ENCODE data around the gene ESF1. TPM values are rescaled to one million over a fixed set of nuclear protein-coding genes. Genes with fewer than 3 reads are reported as not detected.

The ESF1 gene
- total and polyA plus RNA-seq, 10 of the 15 experiments (the other 5 are each of a cell fraction or from before 2014, with no cell fraction given): 9.2 to 36.2 (median 18.4) TPM

GRCh38 chr20:13794667-13795066, 9.9 kb upstream of the ESF1 start:
- H4K20me1 ChIP-seq (ENCODE audit: control insufficient read depth, insufficient read depth): no peaks in the 10 kb centered on the region
- WGBS (ENCODE audit: insufficient coverage, insufficient replicate concordance, low lambda C conversion rate, missing lambda C conversion rate): 97% methylated on average over 6 of the region's 6 CpGs
- no peaks in the 10 kb centered on the region for H3K27me3 ChIP-seq (replicated peaks in 1 of 2; ENCODE audit: control insufficient read depth in 2 of 2, insufficient read depth in 2 of 2, low read length in 1 of 2)
- CTCF ChIA-PET: interaction anchor here (0.5 kb wide), 1 partner anchor 129 kb away, joined by 3 read pairs; no protein-coding TSS in a partner anchor
- no peak overlapping the region for H2AFZ ChIP-seq (ENCODE audit: control insufficient read depth, low read depth, low read length)
- no peak for FAIRE-seq
- no peak for DNase-seq (ENCODE audit: low read depth, low spot score)
- no peak overlapping the region for H3K4me3 ChIP-seq
- TF ChIP-seq RFX5 (IDR thresholded peaks at IDR 0.05; ENCODE audit: low read depth, low read length) (no peak), CREB1 (IDR thresholded peaks at IDR 0.05; ENCODE audit: low read depth) (no peak), MTA3 (IDR thresholded peaks at IDR 0.05; ENCODE audit: borderline replicate concordance, low read length) (no peak), EED (IDR thresholded peaks at IDR 0.05; ENCODE audit: low read depth) (no peak)
- TF ChIP-seq, protein P1, sequence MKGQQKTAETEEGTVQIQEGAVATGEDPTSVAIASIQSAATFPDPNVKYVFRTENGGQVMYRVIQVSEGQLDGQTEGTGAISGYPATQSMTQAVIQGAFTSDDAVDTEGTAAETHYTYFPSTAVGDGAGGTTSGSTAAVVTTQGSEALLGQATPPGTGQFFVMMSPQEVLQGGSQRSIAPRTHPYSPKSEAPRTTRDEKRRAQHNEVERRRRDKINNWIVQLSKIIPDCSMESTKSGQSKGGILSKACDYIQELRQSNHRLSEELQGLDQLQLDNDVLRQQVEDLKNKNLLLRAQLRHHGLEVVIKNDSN (IDR thresholded peaks at IDR 0.05; ENCODE audit: borderline replicate concordance, extremely low read length, insufficient read depth, low read depth, low read length): no peak
- H3K9me3 ChIP-seq (replicated peaks; ENCODE audit: control insufficient read depth, insufficient read depth, low read length): no peaks in the 10 kb centered on the region
- RAD21 ChIA-PET (ENCODE audit: unreplicated experiment): no interaction called here
- SMC1A ChIA-PET (ENCODE audit: uncharacterized antibody, unreplicated experiment): interaction anchor here (1.8 kb wide), 1 partner anchor 24 kb away, joined by 5 read pairs; no protein-coding TSS in a partner anchor
- H3K36me3 ChIP-seq (ENCODE audit: control insufficient read depth in 2 of 2, insufficient read depth in 2 of 2, low read length in 1 of 2): peaks cover 2 to 22% of the 10 kb centered on the region in 2 experiments; a peak in 2 of 4 replicates
- no peaks in the 10 kb centered on the region for H3K4me1 ChIP-seq (ENCODE audit: control insufficient read depth, insufficient read depth, low read length)
- no peak overlapping the region for H3K9ac ChIP-seq (ENCODE audit: control insufficient read depth, insufficient read depth, low read length)
- intact Hi-C loops (cut with micrococcal nuclease; ENCODE audit: unreplicated experiment): no loop called here
- in situ Hi-C loops (cut with MboI): loop anchor here (25.0 kb wide), 1 partner anchor 332 kb away; no protein-coding TSS in a partner anchor
- no peak overlapping the region for H3K27ac ChIP-seq (ENCODE audit: control insufficient read depth, insufficient read depth)
- ATAC-seq: no peak
- H3K4me2 ChIP-seq (ENCODE audit: control insufficient read depth, insufficient read depth): no peak overlapping the region
- POLR2A ChIA-PET: no interaction called here
- no TSS peak for BruUV-seq (replicated peaks)
- no peaks in the 10 kb centered on the region for H3K79me2 ChIP-seq (ENCODE audit: control insufficient read depth, insufficient read depth, low read length)

- Histone ChIP-seq H3K27me3 (replicated peaks in 1 of 2; ENCODE audit: control insufficient read depth in 2 of 2, insufficient read depth in 2 of 2, low read length in 1 of 2) (no peaks in the 10 kb centered on the region), H3K36me3 (ENCODE audit: control insufficient read depth in 2 of 2, insufficient read depth in 2 of 2, low read length in 1 of 2) (peaks cover 2 to 22% of the 10 kb centered on the region in 2 experiments; a peak in 3 of 4 replicates), H3K4me1 (ENCODE audit: control insufficient read depth, insufficient read depth, low read length) (no peaks in the 10 kb centered on the region), H2AFZ (ENCODE audit: control insufficient read depth, low read depth, low read length) (no peak overlapping the region), H3K9me3 (replicated peaks; ENCODE audit: control insufficient read depth, insufficient read depth, low read length) (no peaks in the 10 kb centered on the region), H3K9ac (ENCODE audit: control insufficient read depth, insufficient read depth, low read length) (no peak overlapping the region), H3K79me2 (ENCODE audit: control insufficient read depth, insufficient read depth, low read length) (0 out of 2 replicates have a peak, but pooled peaks cover 2% of the 10 kb centered on the region), H3K27ac (ENCODE audit: control insufficient read depth, insufficient read depth) (no peak overlapping the region), H4K20me1 (ENCODE audit: control insufficient read depth, insufficient read depth) (no peaks in the 10 kb centered on the region), H3K4me3 (no peak overlapping the region), H3K4me2 (ENCODE audit: control insufficient read depth, insufficient read depth) (no peak overlapping the region)
- ATAC-seq: no peak
- in situ Hi-C loops (cut with MboI) (loop anchor here (25.0 kb wide), 1 partner anchor 331 kb away; no protein-coding TSS in a partner anchor), intact Hi-C loops (cut with micrococcal nuclease; ENCODE audit: unreplicated experiment) (no loop called here)
- ChIA-PET POLR2A (no interaction called here), RAD21 (ENCODE audit: unreplicated experiment) (no interaction called here), CTCF (interaction anchor here (0.7 to 2.8 kb wide), 3 partner anchors 8 to 22 kb away, joined by 3 to 16 read pairs (median 3); partner anchors contain the start of genes ESF1 and NDUFAF5), SMC1A (ENCODE audit: uncharacterized antibody, unreplicated experiment) (interaction anchor here (0.8 to 1.7 kb wide), 3 partner anchors 14 to 246 kb away, joined by 3 to 5 read pairs (median 4); no protein-coding TSS in a partner anchor)
- WGBS (ENCODE audit: insufficient coverage, insufficient replicate concordance, low lambda C conversion rate, missing lambda C conversion rate): 100% methylated on average over 1 of the region's 1 CpG
- no peak for TF ChIP-seq ETV6 (conservative IDR thresholded peaks at IDR 0.05 in 1 of 2, IDR thresholded peaks at IDR 0.05 in 1 of 2; ENCODE audit: borderline replicate concordance in 1 of 2, low read depth in 1 of 2)
- no peak for DNase-seq (ENCODE audit: low read depth, low spot score)
- no TSS peak for BruUV-seq (replicated peaks)
- no peak for FAIRE-seq
Observed at GRCh38 chr20:13793001-13793400, 8.3 kb upstream of the ESF1 start.

All from GM12878 (cell line).